ENCODE results near the gene DGKD. TPM values are rescaled to one million over a fixed set of nuclear protein-coding genes. Genes with fewer than 3 reads are reported as not detected.
A peak's percentile ranks its signal among the peaks of the same experiment; 100 is the strongest.

Gene DGKD
- polyA plus RNA-seq, 3 donors = 30.3 to 31.1 (median 30.4) TPM

GRCh38 chr2:233448220-233448559 lies 93.9 kb downstream of the DGKD start:
- DNase-seq (ENCODE audit: extremely low read depth in 1 of 11, low read depth in 9 of 11, low spot score in 4 of 11) = no peak

- DNase-seq (ENCODE audit: extremely low read depth in 1 of 11, low read depth in 9 of 11, low spot score in 4 of 11) = no peak
Measured at GRCh38 chr2:233448575-233448974, 94.3 kb downstream of the DGKD start.

- peak in 3 of 11 donors; percentile 17 to 40 (median 36) for DNase-seq (ENCODE audit: extremely low read depth in 1 of 11, low read depth in 9 of 11, low spot score in 4 of 11)
Measured at GRCh38 chr2:233449081-233449901, 95.0 kb downstream of the DGKD start.

- DNase-seq (ENCODE audit: extremely low read depth in 1 of 11, low read depth in 9 of 11, low spot score in 4 of 11) = no peak
Measured at GRCh38 chr2:233449921-233450863, 95.9 kb downstream of the DGKD start.

- DNase-seq (ENCODE audit: extremely low read depth in 1 of 11, low read depth in 9 of 11, low spot score in 4 of 11) = no peak
Measured at GRCh38 chr2:233450864-233451575, 96.7 kb downstream of the DGKD start.

GRCh38 chr2:233451950-233452349 lies 97.7 kb downstream of the DGKD start:
- no peak for DNase-seq (ENCODE audit: extremely low read depth in 1 of 11, low read depth in 9 of 11, low spot score in 4 of 11)

- no peak for DNase-seq (ENCODE audit: extremely low read depth in 1 of 11, low read depth in 9 of 11, low spot score in 4 of 11)
Measured at GRCh38 chr2:233453111-233453915, 99.0 kb downstream of the DGKD start.

GRCh38 chr2:233453916-233454315 lies 99.6 kb downstream of the DGKD start:
- no peak for DNase-seq (ENCODE audit: extremely low read depth in 1 of 11, low read depth in 9 of 11, low spot score in 4 of 11)

GRCh38 chr2:233455006-233455405 lies 100.7 kb downstream of the DGKD start:
- no peak for DNase-seq (ENCODE audit: extremely low read depth in 1 of 11, low read depth in 9 of 11, low spot score in 4 of 11)

- no peak for DNase-seq (ENCODE audit: extremely low read depth in 1 of 11, low read depth in 9 of 11, low spot score in 4 of 11)
Measured at GRCh38 chr2:233455491-233455890, 101.2 kb downstream of the DGKD start.

- no peak for DNase-seq (ENCODE audit: extremely low read depth in 1 of 11, low read depth in 9 of 11, low spot score in 4 of 11)
Measured at GRCh38 chr2:233456111-233456510, 101.8 kb downstream of the DGKD start.

GRCh38 chr2:233456934-233457333 lies 102.6 kb downstream of the DGKD start:
- DNase-seq (ENCODE audit: extremely low read depth in 1 of 11, low read depth in 9 of 11, low spot score in 4 of 11) = no peak

- no peak for DNase-seq (ENCODE audit: extremely low read depth in 1 of 11, low read depth in 9 of 11, low spot score in 4 of 11)
Measured at GRCh38 chr2:233457356-233457755, 103.1 kb downstream of the DGKD start.

- DNase-seq (ENCODE audit: extremely low read depth in 1 of 11, low read depth in 9 of 11, low spot score in 4 of 11) = no peak
Measured at GRCh38 chr2:233458031-233458610, 103.8 kb downstream of the DGKD start.

GRCh38 chr2:233458826-233459225 lies 104.5 kb downstream of the DGKD start:
- no peak for DNase-seq (ENCODE audit: extremely low read depth in 1 of 11, low read depth in 9 of 11, low spot score in 4 of 11)

- no peak for DNase-seq (ENCODE audit: extremely low read depth in 1 of 11, low read depth in 9 of 11, low spot score in 4 of 11)
Measured at GRCh38 chr2:233459426-233459825, 105.1 kb downstream of the DGKD start.

- DNase-seq (ENCODE audit: extremely low read depth in 1 of 11, low read depth in 9 of 11, low spot score in 4 of 11) = no peak
Measured at GRCh38 chr2:233460726-233461441, 106.6 kb downstream of the DGKD start.

GRCh38 chr2:233461481-233461891 lies 107.2 kb downstream of the DGKD start:
- DNase-seq (ENCODE audit: extremely low read depth in 1 of 11, low read depth in 9 of 11, low spot score in 4 of 11) = no peak

Measured in renal cortex interstitium (tissue), 11 donors.